Measurements from ENCODE around the gene LSM10.

GRCh38 chr1:36421649-36422048 lies 23.9 kb upstream of the LSM10 start:
- TF ChIP-seq CTCF (IDR thresholded peaks at IDR 0.05), result no peak
- TF ChIP-seq POLR2A (IDR thresholded peaks at IDR 0.05), result no peak
- no peak for TF ChIP-seq EP300 (IDR thresholded peaks at IDR 0.05)
